GM23338 (cell line): ENCODE measurements around the gene DDC. TPM values are rescaled to one million over a fixed set of nuclear protein-coding genes. Genes with fewer than 3 reads are reported as not detected.

ENCODE experiments used
- ATAC-seq: fragments of 200-7000 bp; cut with Tn5 transposase; 3 replicates; pipeline ENCODE4 v1.9.1; 2020
- DNase-seq: peaks from one replicate; pipeline ENCODE4 v3.0.0-alpha.2; 2015; ENCODE audit warnings: low spot score
- H2AFZ ChIP-seq: fragments of 200-600 bp; sonication (generic); 2 replicates; pipeline ENCODE4 v1.8.0; 2016; ENCODE audit warnings: antibody characterized with exemption, mild to moderate bottlenecking, moderate library complexity
- H3F3A ChIP-seq: fragments of 200-600 bp; sonication (generic); replicated peaks from 2 replicates; pipeline ENCODE4 v1.8.0; 2017; ENCODE audit warnings: antibody characterized with exemption, mixed run types, low read depth
- H3K27ac ChIP-seq: fragments of 200-600 bp; sonication (generic); 2 replicates; pipeline ENCODE4 v1.6.1; 2016; ENCODE audit warnings: low read depth
- H3K27me3 ChIP-seq: fragments of 200-600 bp; sonication (generic); 2 replicates; pipeline ENCODE4 v1.8.0; 2016; ENCODE audit warnings: mild to moderate bottlenecking, mixed run types, moderate library complexity; ENCODE audit not compliant: insufficient read depth
- H3K36me3 ChIP-seq: fragments of 200-600 bp; sonication (generic); 2 replicates; pipeline ENCODE4 v1.8.0; 2016; ENCODE audit warnings: mild to moderate bottlenecking; ENCODE audit not compliant: insufficient read depth
- H3K4me1 ChIP-seq: fragments of 200-600 bp; sonication (generic); 2 replicates; pipeline ENCODE4 v1.8.0; 2016; ENCODE audit warnings: mild to moderate bottlenecking, moderate library complexity; ENCODE audit not compliant: insufficient read depth
- H3K4me2 ChIP-seq: fragments of 200-600 bp; sonication (generic); 2 replicates; pipeline ENCODE4 v1.7.1; 2017; ENCODE audit warnings: mixed run types
- H3K4me3 ChIP-seq: fragments of 200-600 bp; sonication (generic); 2 replicates; pipeline ENCODE4 v1.6.1; 2016; ENCODE audit warnings: mixed run types
- H3K79me2 ChIP-seq: fragments of 200-600 bp; sonication (generic); replicated peaks from 2 replicates; pipeline ENCODE4 v1.8.0; 2017; ENCODE audit warnings: mild to moderate bottlenecking; ENCODE audit not compliant: insufficient read depth
- H3K9me2 ChIP-seq: fragments of 200-600 bp; sonication (generic); 2 replicates; pipeline ENCODE4 v1.8.0; 2017; ENCODE audit not compliant: insufficient read depth
- H4K20me1 ChIP-seq: fragments of 200-600 bp; sonication (generic); replicated peaks from 2 replicates; pipeline ENCODE4 v1.8.0; 2017; ENCODE audit warnings: mild to moderate bottlenecking; ENCODE audit not compliant: insufficient read depth
- H3K27ac Mint-ChIP-seq: 2 replicates; pipeline ENCODE4 v1.8.0; 2020; ENCODE audit warnings: inconsistent platforms, mild to moderate bottlenecking, moderate library complexity, mixed read lengths
- H3K27me3 Mint-ChIP-seq: 3 replicates; pipeline ENCODE4 v1.8.0; 2022; ENCODE audit warnings: low read depth, mild to moderate bottlenecking, moderate library complexity, mixed read lengths, inconsistent platforms; ENCODE audit not compliant: insufficient read depth, poor library complexity
- H3K36me3 Mint-ChIP-seq: 3 replicates; pipeline ENCODE4 v1.8.0; 2021; ENCODE audit warnings: low read depth, mild to moderate bottlenecking, inconsistent platforms, moderate library complexity, mixed read lengths
- H3K4me1 Mint-ChIP-seq: 3 replicates; pipeline ENCODE4 v1.8.0; 2020; ENCODE audit warnings: mild to moderate bottlenecking, inconsistent platforms, mixed read lengths
- H3K4me3 Mint-ChIP-seq: 3 replicates; pipeline ENCODE4 v1.8.0; 2021; ENCODE audit warnings: moderate library complexity, mild to moderate bottlenecking, inconsistent platforms, mixed read lengths
- H3K9me3 Mint-ChIP-seq: 3 replicates; pipeline ENCODE4 v1.8.0; 2020; ENCODE audit warnings: moderate library complexity, mild to moderate bottlenecking, inconsistent platforms, mixed read lengths
- CREB1 ChIP-seq: fragments of 250-450 bp; sonication (Bioruptor Pico); IDR thresholded peaks from 2 replicates; pipeline ENCODE4 v1.5.0; 2020; ENCODE audit warnings: low read depth, mild to moderate bottlenecking, moderate library complexity
- CTCF ChIP-seq, 2 experiments: fragments of 200-600 bp in 1 of 2; sonication (generic) in 1 of 2; conservative IDR thresholded peaks; 2 replicates each; pipeline versions ENCODE4 v1.5.1 to v1.6.1; 2016 to 2017; ENCODE audit warnings: antibody characterized with exemption in 2 of 2, low read depth in 2 of 2, mild to moderate bottlenecking in 2 of 2, moderate library complexity in 1 of 2
- ETS1 ChIP-seq: IDR thresholded peaks from 2 replicates; pipeline ENCODE4 v1.6.1; 2016; ENCODE audit warnings: antibody characterized with exemption
- EZH2 ChIP-seq: fragments of 200-600 bp; sonication (generic); IDR thresholded peaks from one replicate; pipeline ENCODE4 v1.8.0; 2017; ENCODE audit warnings: antibody characterized with exemption, mild to moderate bottlenecking, low read depth; ENCODE audit not compliant: unreplicated experiment
- EZH2phosphoT487 ChIP-seq: fragments of 200-600 bp; sonication (generic); IDR thresholded peaks from one replicate; pipeline ENCODE4 v1.8.1; 2018; ENCODE audit warnings: antibody characterized with exemption; ENCODE audit not compliant: unreplicated experiment
- JUNB ChIP-seq: IDR thresholded peaks from one replicate; pipeline ENCODE4 v1.6.1; 2016; ENCODE audit warnings: antibody characterized with exemption; ENCODE audit not compliant: unreplicated experiment
- NANOG ChIP-seq: IDR thresholded peaks from 2 replicates; pipeline ENCODE4 v1.6.1; 2016; ENCODE audit warnings: antibody characterized with exemption, borderline replicate concordance
- POLR2AphosphoS5 ChIP-seq: IDR thresholded peaks from 2 replicates; pipeline ENCODE4 v1.6.1; 2016; ENCODE audit warnings: antibody characterized with exemption, low read depth
- REST ChIP-seq: IDR thresholded peaks from one replicate; pipeline ENCODE4 v1.6.1; 2018; ENCODE audit warnings: antibody characterized with exemption; ENCODE audit not compliant: unreplicated experiment
- STAT1 ChIP-seq: IDR thresholded peaks from one replicate; pipeline ENCODE4 v1.6.1; 2016; ENCODE audit warnings: antibody characterized with exemption; ENCODE audit not compliant: unreplicated experiment
- ZNF331 ChIP-seq: fragments of 250-450 bp; sonication (Bioruptor Pico); IDR thresholded peaks from 2 replicates; pipeline ENCODE4 v1.5.0; 2020; ENCODE audit warnings: low read depth, mild to moderate bottlenecking, moderate library complexity
- ZNF462 ChIP-seq: fragments of 250-450 bp; sonication (Bioruptor Pico); IDR thresholded peaks from 2 replicates; pipeline ENCODE4 v1.5.0; 2020; ENCODE audit warnings: mild to moderate bottlenecking, moderate library complexity
- polyA plus RNA-seq: library from polyadenylated mRNA; unstranded; fragments of >200 nt; fragmentation: Nextera tagmentation; extraction: Ambion mirVana; gene quantifications from 2 replicates; pipeline ENCODE4 v1.2.1, GENCODE V29; 2016
- total RNA-seq: library from RNA; depleted of rRNA; stranded (reverse); fragments of >200 nt; shearing (Covaris generic); gene quantifications from 2 replicates; pipeline ENCODE4 v1.2.3, GENCODE V29; 2014

Gene DDC
- total and polyA plus RNA-seq, 2 experiments from 2014 or later = not detected

- Mint-ChIP-seq H3K27ac (no peak overlapping the region), H3K36me3 (peaks cover 3% of the 10 kb centered on the region; the same call in 1 of the 3 replicates), H3K9me3 (no peaks in the 10 kb centered on the region; the same call in 2 of the 3 replicates), H3K27me3 (peaks cover 6% of the 10 kb centered on the region), H3K4me3 (no peak overlapping the region), H3K4me1 (no peaks in the 10 kb centered on the region)
- no peaks in the 10 kb centered on the region for H4K20me1 ChIP-seq
- H3K4me2 ChIP-seq = no peak overlapping the region
- H3K27ac ChIP-seq = no peak overlapping the region
- DNase-seq (no peak), ATAC-seq (no peak)
- no peaks in the 10 kb centered on the region for H3K27me3 ChIP-seq
- H3K4me3 ChIP-seq = no peak overlapping the region
- no peaks in the 10 kb centered on the region; the same call in 1 of the 2 replicates for H3K36me3 ChIP-seq
- TF ChIP-seq EZH2 (no peak), NANOG (no peak), JUNB (no peak), CREB1 (CRISPR knock-in tag) (no peak), REST (no peak), ETS1 (no peak), STAT1 (no peak), EZH2phosphoT487 (no peak), ZNF331 (CRISPR knock-in tag) (no peak), POLR2AphosphoS5 (no peak), ZNF462 (CRISPR knock-in tag) (no peak), CTCF (conservative IDR thresholded peaks at IDR 0.05; ENCODE audit: low read depth in 2 of 2) (no peak)
- no peaks in the 10 kb centered on the region for H3F3A ChIP-seq
- 0 out of 2 replicates have a peak, but pooled peaks cover 3% of the 10 kb centered on the region for H3K9me2 ChIP-seq
- no peak overlapping the region for H2AFZ ChIP-seq
- H3K4me1 ChIP-seq = no peaks in the 10 kb centered on the region
- H3K79me2 ChIP-seq = no peaks in the 10 kb centered on the region
Measured at GRCh38 chr7:50502001-50502684, 63.1 kb downstream of the DDC start.
